Suprapubic skin (tissue), 3 donors: ENCODE measurements around the gene TXNL4A.

Experiments used
- CTCF ChIP-seq, 2 donors: fragments of 200-600 bp in 1 of 2; fragments of 450-650 bp in 1 of 2; sonication (generic) in 1 of 2; IDR thresholded peaks; one replicate each; pipeline ENCODE4 v1.5.1; 2016 to 2019; ENCODE audit warnings: antibody characterized with exemption in 2 of 2, mild to moderate bottlenecking in 1 of 2, moderate library complexity in 1 of 2
- EP300 ChIP-seq: sonication (generic); formaldehyde crosslinking; IDR thresholded peaks from one replicate; pipeline ENCODE4 v1.6.1; 2017; ENCODE audit warnings: antibody characterized with exemption
- POLR2A ChIP-seq, 2 donors: fragments of 450-650 bp; IDR thresholded peaks; one replicate each; pipeline ENCODE4 v1.6.1; 2017; ENCODE audit warnings: antibody characterized with exemption in 2 of 2, mild to moderate bottlenecking in 2 of 2, moderate library complexity in 2 of 2

- TF ChIP-seq POLR2A (IDR thresholded peaks at IDR 0.05) (no peak), CTCF (IDR thresholded peaks at IDR 0.05) (no peak), EP300 (no peak)
Observed at GRCh38 chr18:80004600-80005342, 16.4 kb upstream of the TXNL4A start.
